HG03139 (cell line): ENCODE data around the gene HOXA3.

Experiments used
- ATAC-seq: cut with Tn5 transposase; IDR thresholded peaks from one replicate; pipeline ENCODE4 v1.9.1; 2021; ENCODE audit not compliant: unreplicated experiment

HOXA3 gene

DNA sequence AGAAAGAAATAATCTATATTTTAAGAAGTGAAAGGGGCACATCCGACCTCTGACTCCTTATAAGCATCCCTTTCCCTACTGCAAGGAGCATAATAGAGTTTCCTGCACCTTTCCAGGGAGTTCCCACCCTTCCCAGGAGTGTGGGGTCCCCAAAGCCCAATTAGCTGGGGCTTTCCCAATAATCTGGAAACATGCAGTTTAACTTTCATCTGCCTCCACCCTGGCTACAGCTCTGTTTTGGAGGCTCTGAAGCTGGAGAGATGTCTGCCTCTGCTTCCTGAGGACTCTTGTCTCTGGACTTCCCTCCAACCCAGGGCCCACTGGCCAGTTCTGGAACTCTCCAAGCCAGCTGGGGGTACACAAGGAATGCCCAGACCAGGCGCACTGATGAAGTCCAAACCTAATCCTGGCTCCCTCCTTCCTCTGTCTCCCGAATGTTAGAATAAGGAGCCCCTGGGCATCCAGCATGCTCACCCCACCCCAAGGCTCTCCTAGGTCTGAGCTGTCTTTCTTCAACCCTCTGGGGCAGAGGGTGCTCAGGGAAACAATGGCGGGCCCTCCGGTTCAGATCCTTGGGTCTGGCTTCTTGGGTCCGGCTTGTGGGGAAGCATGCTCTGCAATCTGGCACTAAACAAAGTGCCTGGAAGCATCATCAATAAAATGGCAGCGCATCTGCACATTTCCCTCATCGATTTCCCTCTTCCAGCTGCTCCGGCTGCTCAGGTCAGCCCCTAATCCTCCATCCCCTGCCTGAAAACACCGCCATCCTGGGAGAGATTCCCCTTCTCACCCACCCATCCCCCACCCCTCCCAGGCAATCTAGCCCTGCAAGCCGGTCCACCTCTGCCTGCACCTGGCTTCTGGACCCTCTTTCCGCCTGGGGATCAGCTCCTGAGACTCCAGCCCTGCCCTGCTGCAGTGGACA is 35.2 kb downstream of the HOXA3 start:
- no peak for ATAC-seq

DNA sequence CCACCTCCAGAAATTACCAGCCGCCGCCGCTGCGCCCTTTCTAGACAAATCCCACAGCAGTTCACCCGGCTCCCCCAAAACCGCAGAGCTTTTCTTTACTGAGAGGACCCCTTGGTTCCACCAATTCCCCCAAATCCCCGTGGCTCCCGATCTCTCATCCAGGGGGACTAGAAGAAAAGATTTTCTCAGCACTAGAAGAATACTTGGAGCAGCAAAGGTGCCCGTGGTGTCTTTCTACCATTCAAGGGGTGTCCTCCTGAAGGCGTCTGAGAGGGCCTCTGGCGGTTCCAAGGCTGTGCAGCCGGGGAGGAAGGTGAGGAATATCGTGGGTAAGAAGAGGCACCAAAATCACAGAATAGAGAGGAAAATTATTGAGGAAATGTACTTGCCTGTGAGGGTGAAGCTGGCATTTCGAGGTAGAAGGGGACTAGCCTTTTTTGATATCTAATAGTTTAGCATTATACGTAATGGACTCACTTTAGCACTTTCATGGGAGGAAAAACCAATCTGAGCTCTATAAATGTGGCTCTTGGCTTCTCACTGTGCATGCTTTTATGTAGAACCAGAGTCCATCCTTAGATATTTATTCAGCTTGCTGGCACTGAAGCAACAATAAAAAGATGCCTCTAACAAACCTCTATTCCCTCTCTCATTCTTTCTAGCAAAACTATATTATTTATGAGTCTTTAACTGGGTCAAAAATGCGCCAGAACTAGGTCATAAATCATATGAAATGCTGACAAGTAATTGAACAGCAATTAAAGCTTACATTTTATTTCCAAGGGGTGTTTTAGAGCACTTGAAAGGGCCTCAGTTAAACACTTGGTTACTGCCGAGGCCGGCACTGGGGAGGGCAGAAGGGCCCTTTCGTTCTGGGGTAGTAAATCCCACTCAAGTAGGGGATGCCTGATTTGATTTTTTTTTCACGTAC is 36.1 kb downstream of the HOXA3 start:
- no peak for ATAC-seq

DNA sequence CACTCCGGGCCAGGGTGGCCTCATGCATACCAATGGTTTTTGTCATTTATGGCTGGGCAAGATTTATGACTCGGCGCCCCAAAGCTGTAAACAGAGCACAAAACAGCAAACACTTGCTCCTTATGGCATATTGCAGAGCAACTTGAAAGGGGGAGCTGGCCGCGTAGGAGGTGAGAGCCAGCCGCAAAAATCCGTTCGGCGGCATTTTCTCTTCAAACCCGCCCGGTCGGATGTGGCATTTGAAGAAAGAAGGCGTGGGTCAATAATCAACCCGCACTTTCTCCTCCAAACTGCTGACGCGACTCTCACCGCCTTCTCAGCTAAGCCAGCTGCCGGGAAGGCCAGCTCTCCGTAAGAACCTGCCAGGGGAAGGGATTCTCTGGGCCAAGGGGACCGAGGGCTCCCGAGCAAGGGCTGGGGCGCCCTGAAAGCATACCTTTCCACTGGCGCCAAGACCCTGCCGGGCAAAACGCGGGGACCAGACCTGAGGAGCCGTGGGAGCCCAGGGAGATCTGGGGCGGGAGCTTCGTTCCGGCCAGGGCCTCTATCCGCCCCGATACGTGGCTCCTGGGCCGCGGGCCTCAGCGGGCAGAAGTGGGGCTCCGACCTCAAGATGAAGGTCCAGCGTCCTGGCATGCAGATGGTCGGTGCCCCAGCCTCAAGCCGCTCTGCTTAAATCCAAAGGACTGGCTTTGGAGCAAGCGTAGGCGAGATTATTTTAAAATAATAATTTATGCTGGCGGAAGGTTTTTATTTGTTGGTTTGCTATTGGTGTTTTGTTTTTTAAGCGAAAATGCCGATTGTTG is 37.0 kb downstream of the HOXA3 start:
- no peak for ATAC-seq

DNA sequence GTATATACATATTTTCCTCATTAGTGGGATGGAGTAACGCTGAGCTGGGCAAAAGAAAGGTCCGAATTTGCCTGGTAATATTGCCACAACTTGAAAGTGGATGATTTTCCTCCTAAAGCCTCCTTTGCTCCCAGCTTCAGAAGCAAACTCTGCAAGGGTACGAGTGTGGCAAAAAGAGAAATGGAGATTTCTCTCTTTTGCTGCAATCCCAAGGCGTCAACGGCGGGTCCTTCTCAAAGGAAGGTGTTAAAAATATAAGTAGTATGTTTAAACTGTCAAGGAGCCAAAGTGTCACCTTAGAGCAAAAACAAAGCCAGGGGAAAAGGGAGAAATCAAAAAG is 37.5 kb downstream of the HOXA3 start:
- ATAC-seq = no peak

DNA sequence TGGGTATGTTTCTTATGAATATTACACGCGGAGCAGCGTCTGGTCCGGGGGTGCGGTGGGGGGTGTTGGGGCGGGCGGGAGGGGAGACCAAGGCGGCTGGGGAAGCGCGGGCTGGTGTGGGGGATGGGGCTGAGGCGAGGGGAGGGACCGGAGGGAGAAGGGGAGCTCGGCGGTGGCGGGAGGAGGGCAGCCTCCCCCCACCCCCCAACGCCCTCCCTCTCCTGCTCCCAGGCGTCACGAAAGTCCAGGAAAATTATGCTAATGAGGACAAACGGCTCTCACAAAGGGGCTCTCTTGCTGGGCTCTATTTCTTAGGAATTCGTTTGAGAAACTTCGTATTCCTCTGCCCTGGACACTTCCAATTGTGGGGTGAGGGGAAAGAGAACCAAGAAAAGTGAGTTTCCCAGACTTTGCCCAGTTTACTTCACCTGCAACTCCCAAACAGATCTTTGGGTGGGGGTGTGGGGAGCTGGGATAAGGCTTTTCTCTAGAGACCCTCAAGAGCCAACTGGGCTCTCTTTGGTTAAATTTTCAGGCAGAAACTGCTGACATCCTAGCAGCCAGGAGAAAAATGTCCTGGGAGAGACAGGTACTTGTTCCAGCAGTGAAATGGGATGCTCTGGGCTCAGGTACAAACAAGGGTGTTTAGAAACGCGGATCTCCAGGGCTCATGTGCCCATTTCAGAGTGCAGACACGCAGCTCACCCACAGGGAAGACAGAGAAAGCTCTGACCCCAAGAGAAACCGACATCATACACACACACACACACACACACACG is 38.2 kb downstream of the HOXA3 start:
- no peak for ATAC-seq

DNA sequence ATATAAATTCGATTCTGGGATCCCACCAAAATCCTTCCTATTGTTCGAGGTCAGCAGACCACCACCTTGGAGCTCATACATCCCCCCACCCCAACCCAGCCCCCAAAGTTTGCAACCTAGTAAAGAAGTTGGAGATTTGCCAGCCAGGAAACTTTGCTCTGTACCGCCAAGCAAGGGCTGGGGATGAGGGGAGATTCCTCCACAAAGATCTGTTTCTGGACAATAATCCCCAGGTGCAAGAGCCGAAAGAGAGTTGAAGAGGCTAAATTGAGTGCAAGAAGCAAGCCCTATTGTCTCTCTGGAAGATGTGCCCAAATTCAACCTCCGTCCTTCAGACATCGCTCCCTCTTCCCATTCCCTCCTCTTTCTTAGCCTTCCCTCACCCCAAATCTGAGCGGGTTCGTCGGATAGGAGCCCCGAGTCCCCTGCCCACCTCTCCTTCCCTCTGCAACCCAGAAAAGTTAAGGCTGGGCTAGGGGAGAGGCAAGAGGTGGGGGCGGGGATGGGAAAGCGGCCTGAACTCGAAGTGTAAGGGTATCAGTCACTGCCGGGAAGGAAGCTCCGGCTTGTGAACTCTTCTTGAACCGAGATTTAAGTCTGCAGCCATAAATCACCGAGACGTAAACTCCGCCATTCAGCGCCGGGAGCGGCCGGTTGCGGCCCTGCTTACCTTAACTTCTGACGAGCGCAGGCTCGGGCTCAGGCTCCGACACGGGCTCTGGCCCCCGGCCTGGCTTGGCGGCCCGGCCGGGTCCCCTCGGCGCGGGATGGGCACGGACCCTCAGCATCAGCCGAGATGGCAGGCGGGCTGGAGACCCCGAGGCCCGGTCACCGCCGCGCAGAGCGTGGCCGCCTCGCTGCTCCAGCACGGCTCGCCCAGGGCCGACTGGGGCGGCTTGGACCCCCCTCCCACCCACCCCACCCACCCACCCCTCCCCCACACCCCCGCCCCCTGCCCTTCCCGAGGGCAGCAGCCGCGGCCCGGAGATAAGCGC is 39.1 kb downstream of the HOXA3 start:
- no peak for ATAC-seq

DNA sequence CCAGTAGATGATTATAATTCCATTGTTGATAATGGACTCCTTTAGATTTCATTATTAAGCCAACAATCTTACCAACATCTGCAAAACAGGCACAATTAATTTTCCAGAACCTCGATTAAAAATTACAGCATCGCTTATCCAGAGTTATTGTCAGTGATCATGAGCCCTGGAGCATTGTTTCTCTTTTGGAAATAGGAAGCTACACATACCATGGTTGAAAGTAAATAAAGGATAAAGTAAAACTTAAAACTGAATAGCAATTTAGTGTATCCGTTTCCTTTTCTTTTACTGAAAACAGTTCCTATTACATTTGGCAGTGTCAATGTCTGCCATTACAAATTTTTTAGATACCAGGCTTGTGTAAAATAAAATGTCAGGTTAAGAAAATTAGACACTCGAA is 40.0 kb downstream of the HOXA3 start:
- ATAC-seq = no peak

DNA sequence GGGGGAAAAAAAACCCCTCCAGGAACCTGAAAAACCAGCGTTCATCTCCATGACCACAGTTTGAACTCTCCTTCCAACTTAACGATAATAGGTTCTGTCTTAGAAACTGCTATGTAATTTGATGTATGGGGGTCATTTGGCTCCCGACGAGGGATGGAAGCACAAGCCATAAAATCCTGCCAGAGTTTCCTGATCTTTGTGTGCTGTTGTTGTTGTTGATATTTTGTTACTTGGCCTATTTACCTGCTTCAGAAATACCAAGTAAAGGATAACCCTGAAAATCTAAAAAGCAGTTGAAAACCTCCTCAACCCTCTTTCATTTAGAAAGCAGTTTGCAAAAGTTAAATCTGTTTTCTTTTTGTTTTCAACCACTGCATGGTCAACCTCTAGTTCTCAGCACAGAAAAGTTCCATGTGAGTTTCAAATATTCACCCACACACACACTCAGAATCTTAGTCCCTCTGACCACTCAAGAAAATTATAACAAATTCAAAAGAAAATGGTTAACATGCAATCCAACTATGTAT is 40.6 kb downstream of the HOXA3 start:
- ATAC-seq = no peak

DNA sequence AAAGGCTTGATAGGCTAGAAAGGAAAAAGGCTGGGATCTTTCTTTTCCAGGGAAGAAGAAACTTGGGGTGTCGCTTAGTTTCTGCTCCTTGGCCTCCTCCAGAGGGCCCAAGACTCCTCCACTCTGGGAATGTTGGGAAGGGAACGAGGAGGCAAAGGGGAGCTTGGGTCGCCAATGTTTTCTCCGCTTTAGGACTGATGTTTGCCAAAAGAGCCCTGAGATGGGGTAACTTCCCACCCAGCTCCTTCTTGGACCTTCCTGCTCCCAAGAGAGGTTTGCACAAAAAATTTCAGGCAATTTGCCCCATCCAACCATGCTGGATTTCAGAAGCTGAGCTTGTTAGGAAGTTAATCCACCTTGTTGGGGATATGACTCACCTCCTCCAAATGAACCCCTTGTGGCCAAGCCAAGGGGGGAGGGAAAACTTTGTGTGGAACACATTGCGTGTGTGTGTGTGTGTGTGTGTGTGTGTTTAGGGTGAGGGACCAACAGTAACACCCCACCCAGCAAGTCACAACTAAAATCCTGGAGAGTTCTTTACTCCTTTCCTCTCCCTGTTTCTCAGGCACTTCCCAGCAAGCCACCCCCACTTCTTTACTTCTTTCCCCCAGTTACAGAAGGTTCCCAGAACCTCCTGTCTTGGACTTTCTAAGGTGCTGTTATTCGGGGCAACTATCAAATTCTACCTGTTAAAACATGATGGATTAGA is 41.2 kb downstream of the HOXA3 start:
- no peak for ATAC-seq

DNA sequence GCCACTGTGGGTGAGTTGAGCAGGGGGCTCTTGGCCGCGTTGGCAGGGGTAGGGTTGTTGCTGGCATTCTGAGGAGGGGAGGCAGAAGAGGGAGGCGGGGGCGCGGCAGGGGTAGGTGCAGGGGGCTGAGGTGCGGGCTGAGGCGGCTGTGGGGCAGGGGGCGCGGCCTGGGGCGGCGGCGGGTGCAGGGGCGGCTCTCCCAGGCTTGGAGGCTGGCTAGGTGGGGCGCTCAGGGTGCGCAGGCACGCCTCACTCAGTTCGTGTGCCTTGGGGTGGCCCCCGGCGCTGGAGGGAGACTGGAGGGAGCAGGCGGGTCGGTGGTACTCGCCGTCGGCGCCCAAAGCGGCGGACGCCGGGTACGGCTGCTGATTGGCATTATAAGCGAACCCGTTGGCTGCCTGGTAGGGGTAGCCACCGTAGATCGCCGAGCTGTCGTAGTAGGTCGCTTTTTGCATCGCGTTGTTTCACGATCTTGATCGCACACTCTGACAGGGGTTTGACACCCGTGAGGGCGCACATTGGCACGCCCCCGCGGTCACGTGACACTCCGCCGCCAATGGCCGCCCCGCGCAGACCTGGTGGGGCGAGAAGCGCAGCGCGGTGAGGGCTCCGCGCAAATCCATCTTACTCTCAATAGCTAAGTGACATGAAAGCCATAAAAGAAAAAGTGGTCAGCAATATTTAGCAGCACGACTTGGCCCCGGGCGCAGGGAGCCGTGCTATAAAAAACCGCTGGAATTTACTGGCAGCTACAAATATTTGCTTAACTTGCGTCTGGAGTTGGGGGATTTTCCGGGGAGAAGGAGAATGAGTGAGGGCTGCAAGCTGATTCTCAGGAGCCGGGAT is 42.0 kb downstream of the HOXA3 start:
- no peak for ATAC-seq

DNA sequence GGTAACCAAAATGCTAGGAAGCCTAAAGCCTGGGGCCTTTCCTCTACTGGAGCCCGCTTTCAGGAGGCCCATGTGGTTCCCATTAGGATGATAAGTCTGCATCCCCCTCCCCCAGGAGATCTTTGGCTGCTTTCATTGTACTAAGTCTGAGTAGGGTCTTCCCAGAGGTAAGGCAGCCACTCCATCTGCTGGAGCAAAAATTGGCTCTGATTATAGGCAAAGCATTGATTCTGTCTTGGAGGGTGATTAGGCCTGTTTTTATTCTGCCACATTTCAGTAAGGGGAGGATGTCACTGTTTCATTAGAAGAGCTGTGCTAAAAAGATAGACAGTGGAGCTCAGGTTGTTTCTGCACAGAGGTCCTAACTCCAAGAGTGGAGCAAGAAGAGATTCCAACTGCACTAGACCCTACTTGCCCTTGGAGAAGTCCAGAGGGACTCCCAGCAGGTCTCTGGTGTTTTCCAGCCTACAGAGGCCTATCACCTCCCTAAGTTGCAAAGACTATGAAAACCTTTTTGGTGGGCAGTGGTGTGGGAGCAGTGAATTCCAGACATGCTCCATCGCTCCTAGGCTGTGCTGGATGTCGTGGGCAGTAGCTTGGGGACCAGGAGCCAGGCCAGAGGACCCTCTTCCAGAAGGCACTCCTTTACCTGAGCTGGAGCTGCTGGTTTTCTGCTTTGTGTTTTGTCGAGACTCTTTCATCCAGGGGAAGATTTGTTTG is 42.8 kb downstream of the HOXA3 start:
- no peak for ATAC-seq

DNA sequence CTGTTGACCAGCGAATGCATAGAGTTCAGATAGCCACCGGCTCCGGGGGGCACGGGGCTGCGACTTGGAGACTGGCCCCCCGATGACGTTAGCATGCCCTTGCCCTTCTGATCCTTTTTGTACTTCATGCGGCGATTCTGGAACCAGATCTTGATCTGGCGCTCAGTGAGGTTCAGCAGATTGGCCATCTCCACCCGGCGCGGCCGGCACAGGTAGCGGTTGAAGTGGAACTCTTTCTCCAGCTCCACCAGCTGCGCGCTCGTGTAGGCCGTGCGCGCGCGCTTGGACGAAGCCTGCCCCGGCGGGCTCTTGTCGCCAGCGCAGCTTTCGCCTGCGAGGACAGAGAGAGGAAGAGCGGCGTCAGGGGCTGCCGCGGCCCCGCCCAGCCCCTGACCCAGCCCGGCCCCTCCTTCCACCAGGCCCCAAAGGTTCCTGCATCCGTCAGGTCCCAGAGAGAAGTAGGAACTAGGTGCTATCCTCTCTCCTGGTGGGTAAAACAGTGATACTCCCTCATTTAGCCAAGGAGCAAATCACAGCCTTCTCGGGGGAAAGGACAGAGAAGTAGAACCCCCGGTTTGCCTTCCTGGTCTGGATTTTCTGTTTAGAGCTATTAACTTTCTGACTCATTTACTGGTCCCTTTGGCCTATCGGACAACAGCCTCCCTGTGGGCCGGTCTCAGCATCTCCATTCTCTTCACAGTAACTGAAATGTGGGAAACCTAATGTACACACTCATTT is 43.8 kb downstream of the HOXA3 start:
- no peak for ATAC-seq

DNA sequence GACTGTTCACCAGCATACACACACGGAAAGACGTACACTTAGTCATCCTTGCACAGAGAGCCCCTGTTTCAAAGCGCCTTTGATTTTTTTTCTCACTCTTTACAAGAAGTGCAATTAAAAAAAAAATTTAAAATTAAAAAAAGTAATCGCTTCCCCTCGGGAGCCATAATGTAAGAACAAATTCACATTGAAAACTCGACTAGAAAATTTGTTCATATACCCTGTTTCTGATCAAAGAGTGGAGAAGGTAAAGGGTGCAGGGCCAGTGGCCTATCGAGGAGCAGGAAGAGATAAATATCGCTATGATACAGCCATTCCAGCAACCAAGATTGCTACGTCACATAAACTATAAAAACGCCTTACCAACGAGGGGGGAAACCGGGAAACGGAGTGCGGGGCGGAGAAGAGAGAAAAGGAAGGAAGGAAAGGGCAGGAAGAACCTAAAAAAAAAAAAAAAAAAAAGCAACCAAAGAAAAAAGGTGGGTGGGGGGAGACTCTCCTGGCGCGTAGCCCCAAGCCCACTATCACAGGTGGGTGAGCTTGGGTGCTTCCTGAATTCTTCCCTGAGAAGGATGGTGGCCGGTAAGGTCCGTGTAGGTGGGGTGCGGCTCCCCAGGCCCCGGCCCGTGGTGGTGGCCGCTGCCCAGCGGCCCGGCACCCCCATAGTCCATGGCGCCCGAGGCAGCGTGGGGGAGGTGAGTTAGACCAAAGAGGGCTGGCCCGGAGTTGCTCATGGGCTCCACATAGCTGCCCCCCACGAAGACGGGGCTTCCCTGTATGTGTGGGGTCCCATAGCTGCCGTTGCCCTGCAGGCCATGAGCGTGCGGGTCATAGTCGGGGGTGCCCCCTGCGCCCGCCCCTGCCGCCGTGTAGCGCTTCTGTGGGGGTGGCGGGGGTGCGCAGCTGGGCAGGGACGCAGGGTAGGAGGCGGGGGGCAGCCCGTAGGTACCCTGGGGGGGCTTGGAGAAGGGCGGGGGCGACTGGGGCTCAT is 44.7 kb downstream of the HOXA3 start:
- no peak for ATAC-seq

DNA sequence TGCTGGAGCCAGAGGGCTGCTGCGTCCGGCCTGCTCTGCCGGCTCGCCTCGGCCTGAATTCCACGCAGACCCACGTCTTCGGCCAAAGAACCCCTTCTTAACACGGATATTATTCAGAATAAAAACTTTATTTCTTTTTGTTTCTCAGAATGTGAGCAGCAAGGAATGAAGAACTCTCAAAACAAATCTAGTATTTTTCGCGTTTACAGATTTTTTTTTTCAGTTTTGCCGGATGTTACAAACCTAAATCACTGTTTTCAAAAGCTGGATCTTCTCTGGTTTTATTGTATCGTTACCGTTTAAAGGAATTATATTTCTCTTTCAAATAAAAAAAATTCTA is 45.5 kb downstream of the HOXA3 start:
- no peak for ATAC-seq
